ENCODE measurements around the gene PSMB8.
"Not testable (repeated sequence)": the region's sequence is repeated elsewhere in the genome, so short reads cannot be mapped to it uniquely, and the experiment has no call there.

The PSMB8 gene

GRCh38 chr6:32843979-32844838, at the start of gene PSMB8:
TSS of gene PSMB8 (minus strand) at chr6:32844047. CDS start at chr6:32843996, 51 bp downstream.
- DNase-seq (ENCODE audit: low read depth in 2 of 3, low spot score in 1 of 3): peak; percentile 95 to 99 (median 95)

GRCh38 chr6:32890831-32891230, 47.0 kb upstream of the PSMB8 start:
- DNase-seq (ENCODE audit: low read depth in 2 of 3, low spot score in 1 of 3): no peak

GRCh38 chr6:32889533-32889932, 45.7 kb upstream of the PSMB8 start:
- DNase-seq (ENCODE audit: low read depth in 2 of 3, low spot score in 1 of 3): no peak

- no peak for DNase-seq (ENCODE audit: low read depth in 2 of 3, low spot score in 1 of 3)
These were observed 44.7 kb upstream of the PSMB8 start for GRCh38 chr6:32888576-32888975.

- no peak for DNase-seq (ENCODE audit: low read depth in 2 of 3, low spot score in 1 of 3)
These were observed 43.8 kb upstream of the PSMB8 start for GRCh38 chr6:32887616-32888015.

- no peak for DNase-seq (ENCODE audit: low read depth in 2 of 3, low spot score in 1 of 3)
These were observed 43.0 kb upstream of the PSMB8 start for GRCh38 chr6:32886681-32887383.

GRCh38 chr6:32885698-32886286, 41.9 kb upstream of the PSMB8 start:
- DNase-seq (ENCODE audit: low read depth in 2 of 3, low spot score in 1 of 3): no peak

GRCh38 chr6:32883789-32884188, 39.9 kb upstream of the PSMB8 start:
- DNase-seq (ENCODE audit: low read depth in 2 of 3, low spot score in 1 of 3): no peak

- no peak for DNase-seq (ENCODE audit: low read depth in 2 of 3, low spot score in 1 of 3)
These were observed 39.0 kb upstream of the PSMB8 start for GRCh38 chr6:32882879-32883250.

GRCh38 chr6:32880962-32881361, 37.1 kb upstream of the PSMB8 start:
- not testable (repeated sequence) for DNase-seq (ENCODE audit: low read depth in 2 of 3, low spot score in 1 of 3)

GRCh38 chr6:32879691-32880090, 35.8 kb upstream of the PSMB8 start:
- DNase-seq (ENCODE audit: low read depth in 2 of 3, low spot score in 1 of 3): no peak

GRCh38 chr6:32876603-32877002, 32.8 kb upstream of the PSMB8 start:
- no peak for DNase-seq (ENCODE audit: low read depth in 2 of 3, low spot score in 1 of 3)

GRCh38 chr6:32873947-32874346, 30.1 kb upstream of the PSMB8 start:
- DNase-seq (ENCODE audit: low read depth in 2 of 3, low spot score in 1 of 3): not testable (repeated sequence)

- peak; percentile 71 to 92 (median 78) for DNase-seq (ENCODE audit: low read depth in 2 of 3, low spot score in 1 of 3)
These were observed 24.5 kb upstream of the PSMB8 start for GRCh38 chr6:32868257-32868788.

GRCh38 chr6:32867554-32868256, 23.9 kb upstream of the PSMB8 start:
- no peak for DNase-seq (ENCODE audit: low read depth in 2 of 3, low spot score in 1 of 3)

- no peak for DNase-seq (ENCODE audit: low read depth in 2 of 3, low spot score in 1 of 3)
These were observed 23.2 kb upstream of the PSMB8 start for GRCh38 chr6:32867022-32867477.

- no peak for DNase-seq (ENCODE audit: low read depth in 2 of 3, low spot score in 1 of 3)
These were observed 22.0 kb upstream of the PSMB8 start for GRCh38 chr6:32865724-32866443.

GRCh38 chr6:32862725-32863124, 18.9 kb upstream of the PSMB8 start:
- no peak for DNase-seq (ENCODE audit: low read depth in 2 of 3, low spot score in 1 of 3)

- no peak for DNase-seq (ENCODE audit: low read depth in 2 of 3, low spot score in 1 of 3)
These were observed 16.8 kb upstream of the PSMB8 start for GRCh38 chr6:32860674-32861073.

- DNase-seq (ENCODE audit: low read depth in 2 of 3, low spot score in 1 of 3): no peak
These were observed 14.3 kb upstream of the PSMB8 start for GRCh38 chr6:32858194-32858593.

All from stimulated activated CD4-positive, alpha-beta T cell treated with anti-CD3 and anti-CD28 coated beads, Interleukin-12 subunit alpha, Interleukin-12 subunit beta, amount 100 ng/mL, for 48 hours (primary cell).